Stimulated activated naive CD4-positive, alpha-beta T cell (primary cell): ENCODE results near the gene PLOD3.

Source experiments
- DNase-seq, 6 experiments: peaks; one replicate each; lab custom pipeline; 2025; lab: John Stamatoyannopoulos, UW

PLOD3 gene

DNA sequence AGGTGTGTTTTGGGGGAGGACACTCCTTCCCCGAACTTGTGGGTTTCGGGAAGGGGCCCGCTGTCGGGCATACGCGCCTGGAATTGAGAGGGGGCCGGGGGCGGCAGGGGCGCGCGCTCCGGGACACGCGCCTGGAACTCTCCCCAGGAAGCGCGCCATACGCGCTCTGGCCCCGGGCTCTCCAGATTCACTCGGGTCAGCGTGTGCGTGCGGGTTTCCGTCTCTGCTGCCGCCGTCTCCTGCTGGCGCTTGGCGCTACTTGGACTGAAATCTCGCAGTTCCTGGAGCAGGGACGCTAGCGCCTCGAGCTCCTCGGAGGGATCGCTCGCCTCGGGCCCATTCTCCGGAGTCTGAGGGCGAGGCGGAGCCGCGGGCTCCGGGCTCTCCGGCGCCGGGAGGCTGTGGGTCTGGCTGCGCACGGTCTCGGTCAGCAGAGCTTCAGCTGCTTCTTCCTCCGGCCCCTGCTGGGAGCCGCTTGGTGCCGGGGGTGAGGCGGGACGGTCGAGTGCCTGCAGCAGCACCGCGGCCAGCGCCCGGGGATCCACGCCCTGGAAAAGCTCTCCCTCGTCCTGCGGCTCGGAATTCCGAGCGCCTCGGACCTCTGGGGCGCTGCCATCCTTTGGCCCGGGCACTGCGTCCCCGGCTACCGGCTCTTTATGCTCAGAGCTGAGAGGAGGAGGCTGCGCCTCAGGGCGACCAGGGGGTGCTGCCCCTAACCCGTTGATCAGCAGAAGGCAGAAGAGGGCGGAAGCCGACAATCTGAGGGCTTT lies 53.1 kb downstream of the PLOD3 start:
- DNase-seq = peak in 2 of 6 experiments; percentile 32 to 48

DNA sequence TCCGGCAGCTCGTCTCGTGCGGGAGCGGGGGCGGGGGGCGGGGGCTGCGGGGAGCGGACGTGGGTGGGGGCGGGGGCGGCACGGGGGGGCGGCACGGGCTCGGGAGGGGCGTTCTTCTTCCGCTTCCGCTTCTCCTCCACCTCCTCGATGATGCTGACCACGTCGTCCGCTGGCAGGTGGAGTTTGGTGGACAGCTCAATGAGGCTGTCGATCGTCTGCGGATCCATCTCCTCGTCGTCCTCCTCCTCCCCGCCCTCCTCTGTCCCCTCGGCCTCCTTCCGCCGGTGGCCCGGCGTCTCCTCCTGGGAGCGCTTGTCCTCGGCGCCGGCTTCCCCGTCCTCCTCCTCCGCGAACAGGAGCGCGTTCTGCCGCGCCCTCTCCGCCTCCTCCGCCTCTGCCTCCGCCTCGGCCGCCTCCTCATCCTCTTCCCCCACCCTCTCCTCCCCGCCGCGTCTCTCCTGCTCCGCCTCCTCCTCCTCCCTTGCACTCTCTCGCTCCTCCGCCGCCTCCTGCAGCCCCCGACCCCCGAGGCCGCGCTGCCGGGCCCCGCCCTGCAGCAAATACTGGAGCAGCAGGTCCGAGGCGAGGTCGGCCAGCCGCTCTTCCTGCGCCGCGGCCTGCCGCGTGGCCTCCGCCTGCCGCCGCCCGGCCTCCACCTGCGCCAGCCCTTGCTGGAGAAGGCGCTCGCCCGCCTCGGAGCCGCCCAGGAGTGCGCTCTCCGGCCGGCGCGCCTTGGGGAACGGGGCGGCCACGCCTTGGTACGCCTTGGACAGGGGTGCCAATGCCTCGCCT lies 53.9 kb downstream of the PLOD3 start:
- DNase-seq = peak in 3 of 6 experiments; percentile 16 to 36 (median 32)

DNA sequence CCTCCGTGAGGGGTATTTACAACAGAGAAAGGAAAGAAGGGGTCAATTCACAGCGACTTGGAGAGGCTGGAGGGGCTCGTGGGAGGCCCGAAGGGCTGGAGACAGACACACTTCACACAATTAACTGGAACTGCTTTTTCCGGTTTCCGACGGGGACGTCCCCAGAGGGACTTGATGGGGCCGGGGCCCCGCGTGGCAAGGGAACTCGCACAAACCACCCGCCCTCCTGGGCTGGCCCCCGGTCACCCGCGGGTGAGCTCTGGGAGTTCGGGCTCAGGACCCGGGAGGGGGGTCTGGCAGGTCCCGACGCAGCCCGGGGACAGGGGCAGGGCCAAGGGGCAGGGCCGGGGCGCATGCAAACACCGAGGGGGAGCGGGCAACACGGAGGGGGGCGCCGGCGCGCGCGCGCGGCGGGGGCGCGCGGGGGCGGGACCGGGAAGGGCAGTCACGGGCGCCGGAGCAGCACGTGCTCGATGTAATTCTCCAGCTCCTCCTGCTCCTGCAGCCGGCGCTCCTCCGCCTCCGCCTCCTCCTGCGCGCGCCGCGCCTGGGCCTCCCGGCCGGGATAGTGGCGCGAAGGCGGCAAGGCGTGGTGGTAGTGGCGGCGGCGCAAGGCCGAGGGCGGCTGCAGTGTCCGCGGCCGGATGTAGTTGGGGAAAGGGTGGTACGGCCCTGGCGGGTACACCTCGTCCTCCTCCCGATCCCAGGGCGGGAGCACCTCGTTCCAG lies 54.7 kb downstream of the PLOD3 start:
- DNase-seq = no peak

DNA sequence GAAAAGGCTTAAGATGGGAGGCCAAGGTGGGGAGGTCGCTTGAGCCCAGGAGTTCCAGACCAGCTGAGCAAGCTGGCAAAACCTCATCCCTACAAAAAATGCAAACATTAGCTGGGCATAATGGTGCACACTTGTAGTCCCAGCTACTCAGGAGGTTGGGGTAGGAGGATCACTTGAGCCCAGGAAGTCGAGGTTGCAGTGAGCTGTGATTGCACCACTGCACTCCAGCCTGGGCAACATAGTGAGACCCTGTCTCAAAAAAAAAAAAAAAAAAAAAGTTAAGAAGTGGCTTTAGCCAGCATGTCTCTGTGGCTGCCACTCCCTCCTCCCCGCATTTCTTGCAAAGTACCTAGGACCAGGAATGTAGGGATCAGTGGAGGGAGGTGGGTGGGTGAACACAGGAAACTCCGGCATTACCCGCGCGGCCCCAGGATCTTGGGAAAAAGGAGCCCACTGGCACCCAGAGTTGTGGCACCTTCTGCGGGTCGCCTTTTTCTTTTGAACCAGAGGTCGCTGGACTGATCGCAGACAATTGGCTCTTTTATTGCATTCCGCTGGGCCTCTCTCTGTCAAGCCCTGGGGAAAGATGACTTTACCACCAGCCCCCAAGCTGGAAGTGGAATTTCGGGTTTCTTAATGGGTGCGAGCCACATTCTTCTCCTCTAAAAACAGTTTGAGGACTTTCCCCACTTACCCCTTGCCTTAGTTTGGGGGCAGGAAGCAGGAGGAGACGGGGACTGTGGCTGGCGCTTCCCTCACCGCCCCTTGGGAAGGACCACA lies 55.5 kb downstream of the PLOD3 start:
- DNase-seq = no peak

DNA sequence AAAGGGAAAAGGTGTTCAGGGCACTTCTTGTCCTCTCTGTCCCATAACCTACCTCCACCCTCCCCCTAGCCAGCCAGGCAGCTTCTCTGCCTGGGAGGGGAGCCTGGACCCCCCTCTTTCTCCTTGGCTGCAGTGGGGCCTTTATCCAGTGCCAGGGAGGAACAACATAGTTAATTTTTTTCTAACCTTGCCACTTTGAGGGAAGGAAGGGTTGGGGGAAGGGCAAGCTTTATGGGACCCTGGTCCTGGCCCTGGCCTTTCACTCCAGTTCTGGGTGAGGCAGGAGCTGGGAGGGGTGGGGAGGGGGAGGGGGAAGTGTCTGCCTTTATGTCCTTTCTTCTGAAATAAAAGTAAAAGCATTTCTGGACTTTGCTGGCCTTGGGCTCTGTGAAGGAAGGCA lies 56.5 kb downstream of the PLOD3 start:
- no peak for DNase-seq

DNA sequence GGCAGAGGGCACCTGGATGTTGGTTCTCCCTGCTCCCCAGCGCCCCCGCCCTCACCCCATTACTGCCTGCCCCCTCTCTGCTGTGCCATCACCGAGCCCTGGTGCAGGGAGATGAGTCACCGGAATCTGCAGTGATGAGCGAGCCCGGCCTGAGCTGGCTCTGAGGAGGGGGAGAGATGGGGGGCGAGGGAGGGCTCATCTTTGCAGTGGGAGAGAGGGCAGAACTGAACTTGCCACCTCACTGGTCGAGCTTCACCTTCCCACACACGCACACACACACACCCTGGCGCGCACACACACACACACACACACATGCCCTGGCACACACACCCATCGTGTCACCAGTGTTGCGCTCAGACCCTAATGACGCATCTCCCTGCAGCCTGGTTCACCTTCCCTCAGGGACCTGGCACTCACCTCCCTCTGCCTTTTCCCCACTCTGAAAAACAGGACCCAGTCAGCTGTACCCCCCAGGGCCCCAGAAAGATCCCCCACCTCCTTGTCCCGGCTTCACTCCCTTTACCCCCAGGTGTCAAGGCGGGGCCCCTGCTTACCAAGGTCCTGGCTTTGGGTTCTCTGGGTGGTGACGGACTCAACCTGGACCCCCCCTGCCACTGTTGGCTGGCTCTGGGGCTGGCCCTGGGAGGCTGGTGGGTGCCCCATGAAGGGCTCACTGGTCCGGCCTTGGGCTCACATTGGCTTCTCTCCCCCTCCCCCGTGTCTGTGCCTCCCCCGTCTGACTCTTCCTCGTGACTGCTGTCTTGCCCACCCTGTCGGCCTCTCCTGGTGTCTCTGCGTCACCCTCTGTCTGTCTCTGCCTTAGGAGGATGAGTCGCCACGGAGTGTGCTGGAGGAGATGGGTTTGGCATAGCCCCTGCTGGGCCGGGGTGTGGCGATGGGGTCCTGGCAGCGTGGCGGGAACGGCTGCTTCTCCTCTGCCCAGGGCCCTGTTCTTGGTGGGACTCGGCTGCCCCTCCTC lies 57.4 kb downstream of the PLOD3 start:
- DNase-seq = no peak

DNA sequence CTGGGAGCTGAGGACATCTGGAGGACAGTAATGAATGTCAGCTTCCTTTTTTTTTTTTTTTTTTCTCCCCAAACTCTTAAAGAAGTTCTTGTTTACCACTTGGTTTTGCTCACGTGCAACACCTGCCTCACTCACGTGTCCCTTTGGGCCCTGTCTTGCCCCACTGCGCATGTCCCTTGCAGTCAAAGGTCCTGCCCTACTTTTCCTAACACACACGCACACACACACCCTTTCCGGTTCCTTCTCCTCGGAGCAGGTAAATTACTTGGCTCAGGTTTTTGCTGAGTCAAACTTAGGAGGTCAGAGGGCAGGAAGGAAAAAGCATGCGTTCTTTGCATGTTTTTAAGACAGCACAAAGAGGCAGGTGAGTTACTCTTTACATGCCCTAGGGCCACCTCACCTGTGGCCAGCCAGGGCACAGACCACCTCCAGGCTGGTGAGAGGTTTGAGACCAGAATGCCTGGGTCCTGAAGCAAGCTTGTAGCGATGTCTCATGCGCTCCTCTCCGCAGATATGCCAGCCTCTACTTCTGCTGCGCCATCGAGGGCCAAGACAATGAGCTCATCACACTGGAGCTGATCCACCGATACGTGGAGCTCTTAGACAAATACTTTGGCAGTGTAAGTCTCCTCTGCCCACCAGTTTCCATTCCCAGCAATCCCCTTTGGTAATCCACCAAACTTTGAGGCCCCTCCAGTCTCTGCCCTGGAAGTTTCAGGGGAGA lies 60.4 kb downstream of the PLOD3 start:
- DNase-seq = no peak

DNA sequence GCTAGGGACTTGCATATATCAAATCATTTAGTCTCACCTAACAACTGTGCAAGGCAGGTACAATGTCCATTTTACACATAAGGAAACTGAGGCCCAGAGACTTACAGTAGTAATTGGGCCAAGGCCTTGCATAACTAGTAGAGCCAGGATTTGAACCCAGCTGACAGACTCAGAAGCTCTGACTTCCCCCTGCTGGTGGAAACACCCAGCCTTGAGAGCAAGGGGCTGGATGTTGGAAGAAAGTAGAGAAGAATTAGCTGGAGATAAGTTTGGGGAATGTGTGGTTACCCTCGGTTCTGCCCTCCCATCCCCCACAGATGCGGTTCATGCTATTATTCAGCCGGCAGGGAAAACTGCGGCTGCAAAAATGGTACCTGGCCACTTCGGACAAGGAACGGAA lies 61.1 kb downstream of the PLOD3 start:
- no peak for DNase-seq
